OCI-M2 (cell line): ENCODE results near the gene AKT1.

Source experiments
- DNase-seq: peaks from one replicate; lab custom pipeline; 2025; ENCODE audit not compliant: unreplicated experiment; lab: John Stamatoyannopoulos, UW

AKT1 gene

GRCh38 chr14:104786726-104787675, 8.5 kb downstream of the AKT1 start:
- no peak for DNase-seq

- no peak for DNase-seq
Observed at GRCh38 chr14:104786091-104786586, 9.4 kb downstream of the AKT1 start.

DNA sequence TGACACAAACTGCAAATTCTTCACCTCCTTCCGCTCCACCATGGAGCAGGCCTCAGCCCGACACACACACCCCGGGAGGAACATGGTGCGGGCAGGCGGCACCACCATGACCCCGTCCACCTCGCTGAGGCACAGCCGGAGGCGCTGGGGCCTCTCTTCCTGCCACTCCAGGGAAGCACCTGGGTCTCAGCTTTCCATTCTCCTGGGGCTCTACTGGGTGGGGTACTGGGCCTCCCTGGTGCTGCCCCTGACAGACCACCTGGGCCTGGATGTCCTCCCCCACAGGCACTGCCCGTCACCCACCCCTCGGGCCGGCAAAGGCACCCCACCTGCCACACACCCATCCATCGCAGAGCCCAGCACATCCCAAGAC, 9.9 kb downstream of the AKT1 start:
- DNase-seq, result no peak

DNA sequence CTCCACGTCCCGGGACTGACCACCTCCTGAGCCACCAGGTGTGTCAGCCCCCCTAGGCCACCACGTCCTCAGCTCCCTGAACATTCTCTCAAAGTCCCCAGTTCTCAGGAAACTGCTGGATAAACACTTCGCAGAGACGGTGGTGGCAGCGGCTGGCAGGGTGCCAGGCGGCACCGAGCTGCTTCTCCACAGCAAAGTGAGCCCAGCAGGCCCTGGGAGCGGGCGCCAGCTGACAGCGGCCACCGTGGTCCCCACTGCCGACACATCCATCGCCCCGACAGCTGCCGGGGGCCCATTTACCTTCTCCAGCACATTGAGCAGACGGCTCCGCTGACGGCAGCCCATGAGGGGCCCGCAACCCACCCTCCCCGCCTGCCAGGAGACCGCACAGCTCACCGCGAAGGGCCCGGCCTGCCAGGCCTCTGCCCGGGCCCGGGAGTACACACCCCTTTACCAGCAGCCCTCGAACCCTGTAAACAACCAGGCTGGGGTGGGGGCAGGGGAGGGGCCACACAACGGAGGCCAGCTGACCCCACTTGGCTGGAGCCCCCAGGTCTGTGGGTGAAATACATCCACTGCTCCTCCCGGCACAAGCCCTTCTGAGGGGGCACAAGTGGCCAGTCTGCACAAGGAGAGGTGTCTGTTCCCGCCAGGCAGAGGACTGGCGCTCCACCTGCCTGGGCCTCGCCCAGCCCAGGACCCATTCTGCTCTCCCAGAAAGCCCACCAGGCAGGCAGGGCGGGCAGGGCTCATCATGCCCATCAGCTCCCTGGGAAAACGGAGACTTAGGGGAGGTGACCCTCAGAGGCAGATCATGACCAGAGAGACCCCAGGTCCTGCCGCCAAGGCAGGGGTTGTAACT, 10.5 kb downstream of the AKT1 start:
- DNase-seq, result no peak

DNA sequence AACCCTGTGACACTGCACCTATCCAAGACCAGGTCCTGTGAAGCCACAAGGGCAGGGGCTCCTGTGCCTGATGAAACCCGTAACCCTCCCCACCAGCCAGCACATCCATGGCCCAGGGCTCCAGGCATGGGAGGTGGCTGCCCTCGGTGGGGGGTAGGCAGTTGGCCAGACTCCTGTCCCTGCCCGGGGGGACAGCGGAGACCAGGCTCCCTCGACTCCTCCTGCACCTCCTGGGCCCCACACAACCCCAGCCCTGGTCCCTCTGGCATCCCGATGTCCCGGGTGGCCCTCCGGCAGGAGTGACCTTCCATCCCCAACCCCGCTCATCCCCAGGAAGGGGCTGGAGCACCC, 11.4 kb downstream of the AKT1 start:
- DNase-seq, result no peak

DNA sequence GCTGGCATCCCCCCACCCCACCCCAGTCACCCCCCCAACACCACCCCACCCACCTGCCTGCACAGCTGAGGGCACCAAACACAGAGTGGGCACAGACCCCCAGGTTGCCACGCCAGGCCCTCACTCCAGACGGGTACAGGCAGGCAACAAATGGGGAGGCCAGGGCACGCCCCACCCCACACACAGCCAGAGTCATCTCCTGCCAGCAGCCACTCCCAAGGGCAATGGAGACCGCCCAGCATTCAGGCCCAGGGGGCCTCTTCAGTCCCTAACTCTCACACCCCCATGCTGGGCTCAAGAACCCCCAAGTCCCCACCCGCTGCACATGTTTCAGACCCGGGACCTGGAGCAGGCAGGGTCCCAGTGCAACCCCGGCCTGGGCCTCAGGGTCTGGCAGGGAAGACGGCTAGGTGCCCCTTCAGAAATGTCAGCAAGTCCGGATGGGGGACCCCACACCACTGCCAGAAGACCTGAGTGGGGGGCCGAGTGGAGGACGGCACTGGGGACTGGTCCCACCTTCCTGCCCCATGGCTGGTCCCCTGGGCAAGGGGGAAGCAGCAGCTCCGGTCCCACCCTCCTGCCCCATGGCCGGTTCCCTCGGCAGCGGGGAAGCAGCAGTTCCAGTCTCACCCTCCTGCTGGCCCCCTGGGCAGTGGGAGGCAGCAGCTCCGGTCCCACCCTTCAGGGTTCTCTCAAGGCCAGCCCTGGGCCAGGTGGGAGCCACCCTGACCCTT, 11.9 kb downstream of the AKT1 start:
- no peak for DNase-seq

- no peak for DNase-seq
Observed at GRCh38 chr14:104782808-104783139, 12.8 kb downstream of the AKT1 start.

- no peak for DNase-seq
Observed at GRCh38 chr14:104782086-104782807, 13.3 kb downstream of the AKT1 start.

DNA sequence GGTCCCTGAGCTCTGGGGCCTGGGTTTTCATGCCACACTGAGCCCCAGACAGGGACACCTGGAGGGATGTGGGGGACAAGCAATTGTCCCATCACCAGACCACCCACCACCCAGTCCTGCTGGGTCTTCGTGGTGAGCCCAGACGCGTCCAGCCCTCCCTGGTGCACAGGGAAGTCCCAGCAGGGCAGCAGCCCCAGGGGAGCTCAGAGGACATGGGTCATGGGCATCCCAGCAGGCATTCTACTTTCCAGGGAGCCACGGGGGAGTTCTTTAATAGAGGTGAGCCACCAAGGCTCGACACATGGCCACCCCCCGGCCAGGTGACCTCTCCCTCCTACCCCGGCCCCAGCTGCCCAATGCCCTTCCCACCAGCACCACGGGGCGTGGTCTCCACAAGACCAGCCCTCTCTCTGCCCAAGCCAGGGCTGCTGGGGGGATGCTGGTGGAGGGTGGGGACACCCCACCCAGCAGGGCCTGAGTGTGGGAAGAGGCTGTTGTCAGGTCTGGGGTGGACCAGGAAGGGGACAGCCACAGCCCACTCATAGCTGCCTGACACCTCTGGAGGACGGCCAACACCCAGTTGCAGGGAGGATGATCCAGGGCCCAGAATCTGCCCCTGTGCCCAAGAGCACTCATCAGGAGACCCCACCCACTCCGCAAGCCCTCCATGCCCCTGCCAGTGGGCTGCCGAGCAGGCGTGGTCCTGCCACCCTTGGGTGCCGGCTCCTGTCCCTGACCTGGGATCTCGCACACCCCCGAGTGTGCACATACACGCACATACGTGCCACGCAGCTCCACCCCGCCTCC, 14.1 kb downstream of the AKT1 start:
- no peak for DNase-seq

DNA sequence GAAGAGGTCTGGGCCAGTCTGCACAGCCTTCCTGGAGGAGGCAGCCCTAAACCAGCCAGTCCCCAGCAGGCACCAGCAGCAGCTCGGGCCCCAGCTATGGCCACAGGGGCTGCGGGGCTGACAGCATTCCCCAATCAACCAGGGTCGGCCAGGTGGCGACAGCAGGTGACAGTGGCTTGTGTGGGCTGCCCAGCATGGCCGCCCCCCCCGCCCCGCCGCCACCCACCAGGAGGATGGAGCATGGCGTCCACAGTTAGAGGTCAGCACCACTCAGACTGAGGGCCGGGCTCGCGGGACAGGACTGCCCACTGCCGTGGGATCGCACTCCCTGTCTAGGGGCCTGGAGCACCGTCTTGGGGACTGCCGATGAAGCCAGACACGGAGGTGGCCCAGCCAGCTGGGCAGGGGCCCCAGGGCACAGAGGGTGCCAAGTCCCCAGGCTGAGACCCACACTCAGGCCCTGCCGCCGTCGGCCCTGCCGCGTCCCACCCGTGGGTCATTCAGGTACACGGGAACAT, 15.0 kb downstream of the AKT1 start:
- DNase-seq, result no peak

GRCh38 chr14:104779776-104780512, 15.6 kb downstream of the AKT1 start:
- no peak for DNase-seq

DNA sequence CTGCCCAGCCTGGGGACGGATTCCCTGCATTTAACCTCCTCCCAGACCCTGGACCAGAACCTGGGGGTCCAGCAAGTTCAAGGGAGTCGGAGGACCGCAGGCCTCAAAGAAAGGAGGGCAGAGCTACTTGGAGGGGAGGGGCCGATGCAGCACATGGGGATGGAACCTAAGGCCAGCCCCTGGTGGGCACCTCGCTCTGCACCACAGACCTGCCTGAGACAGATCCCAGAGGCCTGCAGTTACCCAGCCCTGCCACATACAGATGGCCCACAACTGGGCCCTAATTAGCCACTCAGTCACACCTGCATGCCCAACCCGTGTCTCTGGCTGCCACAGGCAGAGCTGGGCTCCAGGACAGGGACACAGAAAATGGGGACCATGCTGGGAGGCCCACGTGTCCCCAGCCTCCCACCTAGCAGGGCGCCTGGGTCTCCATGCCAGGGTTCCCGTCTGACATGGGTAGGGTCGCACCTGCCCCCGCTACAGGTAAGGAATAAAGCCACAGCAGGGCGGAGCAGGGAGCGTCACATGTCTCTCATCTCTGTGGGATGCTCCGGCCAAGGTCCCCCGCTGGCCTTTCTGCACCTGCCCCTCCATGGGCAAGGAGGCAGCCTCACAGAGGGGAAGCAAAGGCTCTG, 16.7 kb downstream of the AKT1 start:
- DNase-seq, result no peak

- DNase-seq, result no peak
Observed at GRCh38 chr14:104777808-104778249, 17.7 kb downstream of the AKT1 start.

- no peak for DNase-seq
Observed at GRCh38 chr14:104776961-104777807, 18.4 kb downstream of the AKT1 start.

GRCh38 chr14:104776481-104776880, 19.1 kb downstream of the AKT1 start:
- DNase-seq, result no peak

DNA sequence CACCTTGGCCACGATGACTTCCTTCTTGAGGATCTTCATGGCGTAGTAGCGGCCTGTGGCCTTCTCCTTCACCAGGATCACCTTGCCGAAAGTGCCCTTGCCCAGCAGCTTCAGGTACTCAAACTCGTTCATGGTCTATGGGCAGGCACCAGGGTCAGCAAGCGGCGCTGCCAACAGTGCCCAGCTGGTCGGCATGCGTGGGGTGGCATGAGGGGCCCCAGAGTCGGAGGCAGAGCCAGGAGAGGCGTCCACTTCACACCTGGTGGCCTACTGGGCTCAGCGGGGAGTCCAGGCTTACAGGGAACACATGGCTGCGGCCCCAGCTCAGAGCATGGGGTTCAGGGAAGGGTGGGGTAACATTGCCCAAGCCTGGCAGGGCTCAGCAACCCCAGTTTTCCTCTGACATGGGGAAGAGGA, 20.5 kb downstream of the AKT1 start:
- no peak for DNase-seq

DNA sequence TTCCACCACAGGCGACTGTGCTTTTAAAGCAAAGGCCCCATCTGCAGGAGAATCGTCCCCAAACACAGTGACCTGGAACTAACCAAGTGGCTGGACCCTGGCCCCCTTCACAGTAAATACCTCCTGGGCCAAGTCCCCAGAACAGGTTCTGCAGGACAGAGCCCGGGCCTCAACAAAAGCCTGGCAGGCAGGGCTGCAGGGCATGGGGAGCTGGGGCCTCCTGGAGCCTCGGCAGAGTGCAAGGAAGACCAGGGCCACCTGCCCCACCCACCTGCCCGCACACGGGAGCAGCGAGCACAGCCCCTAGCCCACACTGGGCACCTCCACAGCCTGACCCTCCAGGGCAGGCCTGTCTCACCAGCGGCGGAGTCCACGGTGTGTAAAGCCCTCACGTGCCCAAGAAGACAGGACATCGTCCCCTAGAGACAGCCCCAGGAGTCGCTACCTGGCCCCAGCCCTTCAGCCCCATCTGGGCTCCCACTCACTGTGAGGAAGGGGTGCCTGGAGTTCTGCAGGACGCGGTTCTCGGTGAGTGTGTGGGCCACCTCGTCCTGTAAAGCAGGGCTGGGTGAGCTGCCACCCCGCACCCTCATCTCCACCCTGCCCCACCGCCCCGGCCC, 21.0 kb downstream of the AKT1 start:
- DNase-seq, result no peak
